Measurements from ENCODE around the gene C1orf210.

GRCh38 chr1:43322506-43322905 lies 37.1 kb upstream of the C1orf210 start:
- no peak for TF ChIP-seq CTCF (IDR thresholded peaks at IDR 0.05)
- no peak for TF ChIP-seq POLR2A (IDR thresholded peaks at IDR 0.05)

All from adrenal gland (tissue), 5 donors.